KBM-7 (cell line): ENCODE results near the gene RFC4.
A peak's percentile ranks its signal among the peaks of the same experiment; 100 is the strongest.
"Not testable (repeated sequence)": the region's sequence is repeated elsewhere in the genome, so short reads cannot be mapped to it uniquely, and the experiment has no call there.

Experiments used
- DNase-seq: peaks from one replicate; pipeline ENCODE4 v3.0.0-alpha.2; 2015
- in situ Hi-C: fragments of 300-500 bp; cut with MboI; formaldehyde crosslinking; loops from 2 replicates; pipeline ENCODE4 v1.14.3; 2020; ENCODE audit warnings: low sequenced_read_pairs, low pct_unique_long_range_greater_than_20kb, mixed read lengths

Gene RFC4

GRCh38 chr3:186826976-186827857 is 20.9 kb upstream of the RFC4 start:
- in situ Hi-C loops, result loop anchor here (25.0 kb wide), 1 partner anchor 310 kb away; the partner anchor contains the start of gene RPL39L
- DNase-seq, result peak; percentile 86

- in situ Hi-C loops, result loop anchor here (25.0 kb wide), 1 partner anchor 311 kb away; the partner anchor contains the start of gene RPL39L
- DNase-seq, result peak; percentile 27
These were observed 20.2 kb upstream of the RFC4 start for GRCh38 chr3:186826410-186826975.

- DNase-seq, result no peak
- in situ Hi-C loops, result loop anchor here (25.0 kb wide), 1 partner anchor 311 kb away; the partner anchor contains the start of gene RPL39L
These were observed 19.7 kb upstream of the RFC4 start for GRCh38 chr3:186825872-186826409.

GRCh38 chr3:186825294-186825821 is 19.1 kb upstream of the RFC4 start:
- DNase-seq, result peak; percentile 25

GRCh38 chr3:186824430-186825139 is 18.3 kb upstream of the RFC4 start:
- in situ Hi-C loops, result loop anchor here (25.0 kb wide), 1 partner anchor 313 kb away; the partner anchor contains the start of gene RPL39L
- DNase-seq, result no peak

More at GRCh38 chr3:186825294-186825821, 19.1 kb upstream of the RFC4 start:
- in situ Hi-C loops, result loop anchor here (25.0 kb wide), 1 partner anchor 312 kb away; the partner anchor contains the start of gene RPL39L

GRCh38 chr3:186823386-186823785 is 17.1 kb upstream of the RFC4 start:
- DNase-seq, result no peak
- in situ Hi-C loops, result no loop called here

- in situ Hi-C loops, result not testable (repeated sequence)
These were observed 16.1 kb upstream of the RFC4 start for GRCh38 chr3:186822388-186822759.

GRCh38 chr3:186821429-186822387 is 15.4 kb upstream of the RFC4 start:
- in situ Hi-C loops, result no loop called here
- DNase-seq, result peak; percentile 51

More at GRCh38 chr3:186822388-186822759, 16.1 kb upstream of the RFC4 start:
- DNase-seq, result not testable (repeated sequence)

- in situ Hi-C loops, result no loop called here
- no peak for DNase-seq
These were observed 12.7 kb upstream of the RFC4 start for GRCh38 chr3:186818956-186819355.

GRCh38 chr3:186818516-186818915 is 12.2 kb upstream of the RFC4 start:
- DNase-seq, result no peak
- in situ Hi-C loops, result no loop called here

GRCh38 chr3:186815435-186815834 is 9.2 kb upstream of the RFC4 start:
- in situ Hi-C loops, result no loop called here
- peak; percentile 84 for DNase-seq

GRCh38 chr3:186814100-186814499 is 7.8 kb upstream of the RFC4 start:
- DNase-seq, result no peak
- in situ Hi-C loops, result no loop called here

- DNase-seq, in situ Hi-C loops: not testable (repeated sequence)
These were observed 5.0 kb upstream of the RFC4 start for GRCh38 chr3:186811313-186811712.

GRCh38 chr3:186810336-186810996 is 4.2 kb upstream of the RFC4 start:
- in situ Hi-C loops, result no loop called here
- no peak for DNase-seq

GRCh38 chr3:186807231-186807630 is 949 bp upstream of the RFC4 start:
- in situ Hi-C loops, result no loop called here
- DNase-seq, result peak; percentile 61

GRCh38 chr3:186803447-186803846 is 2.8 kb downstream of the RFC4 start:
- in situ Hi-C loops, result not testable (repeated sequence)

GRCh38 chr3:186802701-186803100 is 3.6 kb downstream of the RFC4 start:
- in situ Hi-C loops, result no loop called here

More at GRCh38 chr3:186803447-186803846, 2.8 kb downstream of the RFC4 start:
- not testable (repeated sequence) for DNase-seq

More at GRCh38 chr3:186802701-186803100, 3.6 kb downstream of the RFC4 start:
- no peak for DNase-seq
